GM12878 (cell line): ENCODE measurements around the gene SUPT3H. TPM values are rescaled to one million over a fixed set of nuclear protein-coding genes. Genes with fewer than 3 reads are reported as not detected.

ENCODE experiments used
- ATAC-seq: fragments of 200-7000 bp; cut with Tn5 transposase; 3 replicates; pipeline ENCODE4 v1.9.1; 2020; ENCODE audit warnings: mild to moderate bottlenecking, moderate library complexity
- BruUV-seq: library from RNA; stranded (reverse); fragments of 400-500 nt; replicated peaks from 2 replicates; lab custom pipeline; 2021; lab: Mats Ljungman, UMichigan
- CTCF ChIA-PET: fragments of 300-600 bp; sonication (Branson Sonifier 250); formaldehyde crosslinking; extraction: SDS; loops from one replicate; lab custom pipeline; 2021; ENCODE audit warnings: inconsistent platforms; lab: Yijun Ruan, JAX
- POLR2A ChIA-PET: fragments of 350-600 bp; formaldehyde crosslinking; extraction: SDS; loops from one replicate; lab custom pipeline; 2021; ENCODE audit warnings: inconsistent platforms; lab: Charles Lee
- RAD21 ChIA-PET: fragments of 300-600 bp; sonication (Branson Sonifier 250); formaldehyde crosslinking; loops from one replicate; lab custom pipeline; 2023; ENCODE audit warnings: antibody characterized with exemption; ENCODE audit not compliant: unreplicated experiment; lab: Charles Lee
- SMC1A ChIA-PET: fragments of 300-600 bp; sonication (Branson Sonifier 250); formaldehyde crosslinking; loops from one replicate; lab custom pipeline; 2023; ENCODE audit not compliant: unreplicated experiment, uncharacterized antibody; lab: Charles Lee
- DNase-seq: peaks from one replicate; pipeline ENCODE4 v3.0.0-alpha.2; 2011; ENCODE audit warnings: low read depth, low spot score
- FAIRE-seq: peaks from 3 replicates; lab custom pipeline; 2011; peaks lifted over from hg19 to GRCh38; lab: Jason Lieb, UNC
- H2AFZ ChIP-seq: 2 replicates; pipeline ENCODE4 v1.6.0; 2011; ENCODE audit warnings: low read depth, low read length, control low read depth; ENCODE audit not compliant: control insufficient read depth
- H3K27ac ChIP-seq: 2 replicates; pipeline ENCODE4 v1.5.1; 2011; ENCODE audit warnings: control low read depth; ENCODE audit not compliant: control insufficient read depth, insufficient read depth
- H3K27me3 ChIP-seq, 2 experiments: replicated peaks in 1 of 2; 2 replicates each; pipeline versions ENCODE4 v1.6.0 to v1.6.1; 2011; ENCODE audit warnings: low read length in 1 of 2; ENCODE audit not compliant: control insufficient read depth in 2 of 2, insufficient read depth in 2 of 2
- H3K36me3 ChIP-seq, 2 experiments: 2 replicates each; pipeline ENCODE4 v1.5.1; 2011; ENCODE audit warnings: low read length in 1 of 2; ENCODE audit not compliant: control insufficient read depth in 2 of 2, insufficient read depth in 2 of 2
- H3K4me1 ChIP-seq: 2 replicates; pipeline ENCODE4 v1.6.1; 2011; ENCODE audit warnings: mild to moderate bottlenecking, low read length, moderate library complexity, mixed read lengths; ENCODE audit not compliant: control insufficient read depth, insufficient read depth
- H3K4me2 ChIP-seq: 2 replicates; pipeline ENCODE4 v1.6.0; 2011; ENCODE audit warnings: control low read depth; ENCODE audit not compliant: control insufficient read depth, insufficient read depth
- H3K4me3 ChIP-seq: fragments of 200-600 bp; sonication (generic); 2 replicates; pipeline ENCODE4 v1.5.1; 2016
- H3K79me2 ChIP-seq: 2 replicates; pipeline ENCODE4 v1.6.0; 2011; ENCODE audit warnings: low read length; ENCODE audit not compliant: control insufficient read depth, insufficient read depth
- H3K9ac ChIP-seq: 2 replicates; pipeline ENCODE4 v1.8.0; 2011; ENCODE audit warnings: low read length, control low read depth, mixed read lengths; ENCODE audit not compliant: control insufficient read depth, insufficient read depth
- H3K9me3 ChIP-seq: replicated peaks from 3 replicates; pipeline ENCODE4 v1.5.1; 2011; ENCODE audit warnings: mild to moderate bottlenecking, low read length; ENCODE audit not compliant: control insufficient read depth, insufficient read depth
- H4K20me1 ChIP-seq: 2 replicates; pipeline ENCODE4 v1.6.0; 2011; ENCODE audit not compliant: control insufficient read depth, insufficient read depth
- BMI1 ChIP-seq: fragments of 450-650 bp; IDR thresholded peaks from 2 replicates; pipeline ENCODE4 v1.6.1; 2016; ENCODE audit warnings: mild to moderate bottlenecking, moderate library complexity, borderline replicate concordance
- FOS ChIP-seq: IDR thresholded peaks from 3 replicates; pipeline ENCODE4 v1.6.1; 2011; ENCODE audit warnings: borderline replicate concordance; ENCODE audit not compliant: insufficient read length; ENCODE audit errors: extremely low read depth
- MTA3 ChIP-seq: IDR thresholded peaks from 2 replicates; pipeline ENCODE4 v1.6.1; 2012; ENCODE audit warnings: low read length, inconsistent platforms, borderline replicate concordance
- NFIC ChIP-seq: IDR thresholded peaks from 2 replicates; pipeline ENCODE4 v1.6.1; 2012; ENCODE audit warnings: low read depth, mild to moderate bottlenecking, inconsistent platforms, low read length, moderate library complexity
- NR2F1 ChIP-seq: fragments of 450-650 bp; conservative IDR thresholded peaks from 2 replicates; pipeline ENCODE4 v1.6.1; 2017; ENCODE audit warnings: mild to moderate bottlenecking
- SIN3A ChIP-seq: IDR thresholded peaks from 2 replicates; pipeline ENCODE4 v1.6.1; 2012; ENCODE audit warnings: low read depth, low read length, improper control_type of control experiment
- SUPT20H ChIP-seq: IDR thresholded peaks from 2 replicates; pipeline ENCODE4 v1.6.1; 2011; ENCODE audit warnings: low read depth, mild to moderate bottlenecking, low read length, moderate library complexity, borderline replicate concordance; ENCODE audit not compliant: control insufficient read depth
- SUZ12 ChIP-seq: fragments of 200-600 bp; sonication (generic); IDR thresholded peaks from one replicate; pipeline ENCODE4 v1.6.1; 2018; ENCODE audit warnings: antibody characterized with exemption, mild to moderate bottlenecking; ENCODE audit not compliant: unreplicated experiment
- TBL1XR1 ChIP-seq: IDR thresholded peaks from 2 replicates; pipeline ENCODE4 v1.6.1; 2012; ENCODE audit warnings: low read depth, low read length, improper control_type of control experiment
- ZNF207 ChIP-seq: fragments of 450-650 bp; IDR thresholded peaks from 2 replicates; pipeline ENCODE4 v1.6.1; 2014; ENCODE audit warnings: antibody characterized with exemption, mild to moderate bottlenecking, borderline replicate concordance
- ZNF384 ChIP-seq: IDR thresholded peaks from 2 replicates; pipeline ENCODE4 v1.6.1; 2012; ENCODE audit warnings: low read depth, mild to moderate bottlenecking, low read length, improper control_type of control experiment, borderline replicate concordance
- WGBS: methylation state at CpG from one replicate; pipeline ENCODE4 v1.1.6; 2016; ENCODE audit warnings: low lambda C conversion rate; ENCODE audit not compliant: insufficient replicate concordance, insufficient coverage; ENCODE audit errors: missing lambda C conversion rate; 5-methylcytosine and 5-hydroxymethylcytosine counted together
- in situ Hi-C: fragments of 300-500 bp; cut with MboI; formaldehyde crosslinking; loops from 9 replicates; pipeline ENCODE4 v1.14.3; 2018; ENCODE audit warnings: mixed read lengths
- intact Hi-C: fragments of 100-400 bp; cut with micrococcal nuclease; formaldehyde crosslinking; loops from one replicate; pipeline ENCODE4 v1.14.2; 2022; ENCODE audit not compliant: unreplicated experiment
- polyA plus RNA-seq, 11 experiments: library from polyadenylated mRNA; depleted of rRNA in 4 of 11; unstranded in 6 of 11; stranded (reverse) in 5 of 11; fragments of >200 nt; fragmentation: Nextera tagmentation in 4 of 11; fragmentation: Illumina TruSeq in 1 of 11; extraction: Ambion mirVana in 4 of 11; extraction: Trizol in 1 of 11; gene quantifications; 1 replicate in 1 of 11; 2 replicates in 10 of 11; pipeline versions ENCODE4 v1.2.1 to v1.2.3, GENCODE V29; 2011 to 2016; ENCODE audit warnings: inconsistent platforms in 2 of 11, missing spikeins in 2 of 11, low read depth in 1 of 11
- total RNA-seq, 4 experiments: library from RNA; depleted of rRNA in 3 of 4; stranded (reverse); fragments of >200 nt in 3 of 4; fragmentation: Illumina TruSeq in 1 of 4; extraction: Trizol in 1 of 4; gene quantifications; 2 replicates each; pipeline versions ENCODE4 v1.2.1 to v1.2.3, GENCODE V29; 2013 to 2021
- TF ChIP-seq, protein P1 (sequence below): fragments of 450-650 bp; formaldehyde crosslinking; IDR thresholded peaks from 2 replicates; pipeline ENCODE4 v1.5.0; 2022; ENCODE audit warnings: mild to moderate bottlenecking, missing genetic modification characterization
- TF ChIP-seq, protein P2 (sequence below): IDR thresholded peaks from 2 replicates; pipeline ENCODE4 v1.6.1; 2011; ENCODE audit warnings: borderline replicate concordance, low read depth, mild to moderate bottlenecking, moderate library complexity, low read length; ENCODE audit not compliant: insufficient read depth, poor library complexity, severe bottlenecking

SUPT3H gene
- total and polyA plus RNA-seq, 10 of the 15 experiments (the other 5 are each of a cell fraction or from before 2014, with no cell fraction given): 0.51 to 3.7 (median 2.0) TPM

DNA sequence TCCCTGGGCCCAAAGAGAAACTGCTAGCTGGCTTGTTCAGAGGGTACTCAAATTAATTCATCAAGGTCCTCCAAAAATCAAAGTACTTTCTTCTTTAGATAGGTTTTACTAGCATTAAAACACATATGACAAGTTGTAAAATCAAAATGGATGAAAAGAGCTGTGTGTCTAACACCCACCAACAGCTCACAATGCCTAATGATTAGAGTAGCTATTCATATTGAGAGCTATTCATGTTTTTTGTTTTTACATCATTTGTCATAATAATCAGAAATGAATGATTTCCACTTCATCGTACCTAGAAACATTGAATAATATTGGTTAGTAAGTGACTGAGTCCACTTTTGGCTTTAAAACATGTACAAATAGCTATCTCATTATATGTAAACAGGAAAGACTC is 339.5 kb downstream of the SUPT3H start:
- no peak overlapping the region for H3K9ac ChIP-seq
- SMC1A ChIA-PET: interaction anchor here (0.8 to 1.2 kb wide), 4 partner anchors 9 to 203 kb away, joined by 3 to 5 read pairs (median 3); no protein-coding TSS in a partner anchor
- H3K4me2 ChIP-seq: no peak overlapping the region
- H2AFZ ChIP-seq: no peak overlapping the region
- in situ Hi-C loops: no loop called here
- RAD21 ChIA-PET: interaction anchor here (1.5 kb wide), 1 partner anchor 37 kb away, joined by 3 read pairs; no protein-coding TSS in a partner anchor
- CTCF ChIA-PET: interaction anchor here (1.1 kb wide), 1 partner anchor 8 kb away, joined by 4 read pairs; no protein-coding TSS in a partner anchor
- H3K4me3 ChIP-seq: no peak overlapping the region
- H3K27ac ChIP-seq: no peak overlapping the region
- H4K20me1 ChIP-seq: no peaks in the 10 kb centered on the region
- intact Hi-C loops: no loop called here
- no peaks in the 10 kb centered on the region for H3K9me3 ChIP-seq
- TF ChIP-seq MTA3: no peak
- TF ChIP-seq ZNF207: no peak
- TF ChIP-seq NR2F1: no peak
- TF ChIP-seq FOS: no peak
- TF ChIP-seq SUZ12: no peak
- no peak for TF ChIP-seq ZNF384
- BruUV-seq: no TSS peak
- no peaks in the 10 kb centered on the region for H3K36me3 ChIP-seq
- POLR2A ChIA-PET: interaction anchor here (0.5 kb wide), 1 partner anchor 26 kb away, joined by 3 read pairs; no protein-coding TSS in a partner anchor
- no peak for ATAC-seq
- H3K4me1 ChIP-seq: no peaks in the 10 kb centered on the region
- H3K79me2 ChIP-seq: no peaks in the 10 kb centered on the region
- peak; percentile 57 for FAIRE-seq
- H3K27me3 ChIP-seq: no peaks in the 10 kb centered on the region
- 5% methylated on average over 1 of the region's 1 CpG for WGBS
- no peak for DNase-seq

DNA sequence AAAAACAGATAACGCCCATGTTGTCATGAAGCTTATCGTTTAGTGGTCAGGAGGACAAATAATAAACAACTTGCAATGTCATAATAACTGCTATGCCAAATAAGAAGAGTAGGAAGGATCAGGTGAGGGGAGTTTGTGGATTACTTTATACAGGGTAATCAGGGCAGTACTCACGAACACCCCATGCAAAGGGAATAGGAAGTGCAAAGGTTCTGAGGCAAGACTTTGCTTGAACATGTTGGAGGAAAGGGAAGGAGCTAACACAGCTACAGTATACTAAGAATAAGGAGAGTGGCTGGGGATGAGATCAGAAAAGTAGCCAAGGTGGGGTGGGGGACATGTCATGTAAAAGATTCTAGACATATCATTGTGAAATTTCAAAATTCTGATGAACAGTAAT is 341.6 kb downstream of the SUPT3H start:
- H3K4me1 ChIP-seq: no peaks in the 10 kb centered on the region
- ChIA-PET SMC1A (interaction anchor here (0.7 kb wide), 2 partner anchors 28 to 794 kb away, joined by 3 read pairs; no protein-coding TSS in a partner anchor), CTCF (interaction anchor here (1.6 kb wide), 1 partner anchor 11 kb away, joined by 5 read pairs; no protein-coding TSS in a partner anchor), POLR2A (no interaction called here), RAD21 (no interaction called here)
- WGBS: 53% methylated on average over 3 of the region's 3 CpGs
- no peak overlapping the region for H3K4me3 ChIP-seq
- FAIRE-seq: no peak
- H3K9ac ChIP-seq: no peak overlapping the region
- no peaks in the 10 kb centered on the region for H3K36me3 ChIP-seq
- H3K27ac ChIP-seq: no peak overlapping the region
- H3K4me2 ChIP-seq: no peak overlapping the region
- in situ Hi-C loops: no loop called here
- no peaks in the 10 kb centered on the region for H4K20me1 ChIP-seq
- no peaks in the 10 kb centered on the region for H3K27me3 ChIP-seq
- ATAC-seq: no peak
- H3K79me2 ChIP-seq: no peaks in the 10 kb centered on the region
- no TSS peak for BruUV-seq
- no peak for DNase-seq
- H2AFZ ChIP-seq: no peak overlapping the region
- H3K9me3 ChIP-seq: no peaks in the 10 kb centered on the region
- intact Hi-C loops: no loop called here
- TF ChIP-seq NFIC (no peak), SUPT20H (no peak), TBL1XR1 (no peak), BMI1 (no peak), SIN3A (no peak)
- TF ChIP-seq, protein P1, sequence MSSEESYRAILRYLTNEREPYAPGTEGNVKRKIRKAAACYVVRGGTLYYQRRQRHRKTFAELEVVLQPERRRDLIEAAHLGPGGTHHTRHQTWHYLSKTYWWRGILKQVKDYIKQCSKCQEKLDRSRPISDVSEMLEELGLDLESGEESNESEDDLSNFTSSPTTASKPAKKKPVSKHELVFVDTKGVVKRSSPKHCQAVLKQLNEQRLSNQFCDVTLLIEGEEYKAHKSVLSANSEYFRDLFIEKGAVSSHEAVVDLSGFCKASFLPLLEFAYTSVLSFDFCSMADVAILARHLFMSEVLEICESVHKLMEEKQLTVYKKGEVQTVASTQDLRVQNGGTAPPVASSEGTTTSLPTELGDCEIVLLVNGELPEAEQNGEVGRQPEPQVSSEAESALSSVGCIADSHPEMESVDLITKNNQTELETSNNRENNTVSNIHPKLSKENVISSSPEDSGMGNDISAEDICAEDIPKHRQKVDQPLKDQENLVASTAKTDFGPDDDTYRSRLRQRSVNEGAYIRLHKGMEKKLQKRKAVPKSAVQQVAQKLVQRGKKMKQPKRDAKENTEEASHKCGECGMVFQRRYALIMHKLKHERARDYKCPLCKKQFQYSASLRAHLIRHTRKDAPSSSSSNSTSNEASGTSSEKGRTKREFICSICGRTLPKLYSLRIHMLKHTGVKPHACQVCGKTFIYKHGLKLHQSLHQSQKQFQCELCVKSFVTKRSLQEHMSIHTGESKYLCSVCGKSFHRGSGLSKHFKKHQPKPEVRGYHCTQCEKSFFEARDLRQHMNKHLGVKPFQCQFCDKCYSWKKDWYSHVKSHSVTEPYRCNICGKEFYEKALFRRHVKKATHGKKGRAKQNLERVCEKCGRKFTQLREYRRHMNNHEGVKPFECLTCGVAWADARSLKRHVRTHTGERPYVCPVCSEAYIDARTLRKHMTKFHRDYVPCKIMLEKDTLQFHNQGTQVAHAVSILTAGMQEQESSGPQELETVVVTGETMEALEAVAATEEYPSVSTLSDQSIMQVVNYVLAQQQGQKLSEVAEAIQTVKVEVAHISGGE (CRISPR knock-in tag): no peak
- TF ChIP-seq, protein P2, sequence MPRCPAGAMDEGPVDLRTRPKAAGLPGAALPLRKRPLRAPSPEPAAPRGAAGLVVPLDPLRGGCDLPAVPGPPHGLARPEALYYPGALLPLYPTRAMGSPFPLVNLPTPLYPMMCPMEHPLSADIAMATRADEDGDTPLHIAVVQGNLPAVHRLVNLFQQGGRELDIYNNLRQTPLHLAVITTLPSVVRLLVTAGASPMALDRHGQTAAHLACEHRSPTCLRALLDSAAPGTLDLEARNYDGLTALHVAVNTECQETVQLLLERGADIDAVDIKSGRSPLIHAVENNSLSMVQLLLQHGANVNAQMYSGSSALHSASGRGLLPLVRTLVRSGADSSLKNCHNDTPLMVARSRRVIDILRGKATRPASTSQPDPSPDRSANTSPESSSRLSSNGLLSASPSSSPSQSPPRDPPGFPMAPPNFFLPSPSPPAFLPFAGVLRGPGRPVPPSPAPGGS: no peak
